Type B pancreatic cell (in vitro differentiated cells): ENCODE measurements around the gene C2orf81. TPM values are rescaled to one million over a fixed set of nuclear protein-coding genes. Genes with fewer than 3 reads are reported as not detected.

Experiments used
- DNase-seq: peaks from one replicate; pipeline ENCODE4 v3.0.0; 2021; ENCODE audit warnings: mixed read lengths; ENCODE audit not compliant: unreplicated experiment; ENCODE audit errors: extremely low spot score
- H3K27ac Mint-ChIP-seq: 2 replicates; pipeline ENCODE4 v1.8.0; 2021; ENCODE audit warnings: mild to moderate bottlenecking, mixed read lengths
- H3K27me3 Mint-ChIP-seq: 2 replicates; pipeline ENCODE4 v1.8.0; 2021; ENCODE audit warnings: mixed read lengths
- H3K36me3 Mint-ChIP-seq: 2 replicates; pipeline ENCODE4 v1.8.0; 2021; ENCODE audit warnings: mixed read lengths
- H3K4me1 Mint-ChIP-seq: one replicate; pipeline ENCODE4 v1.8.0; 2021; ENCODE audit warnings: mixed read lengths; ENCODE audit not compliant: unreplicated experiment
- H3K4me3 Mint-ChIP-seq: 2 replicates; pipeline ENCODE4 v1.8.0; 2021; ENCODE audit warnings: mild to moderate bottlenecking, mixed read lengths
- H3K9me3 Mint-ChIP-seq: 2 replicates; pipeline ENCODE4 v1.8.0; 2021; ENCODE audit warnings: mixed read lengths
- CTCF ChIP-seq: fragments of 200-600 bp; sonication (generic); conservative IDR thresholded peaks from 2 replicates; pipeline ENCODE4 v1.5.0; 2021; ENCODE audit warnings: antibody characterized with exemption, mild to moderate bottlenecking
- total RNA-seq: library from RNA; stranded (reverse); gene quantifications from 2 replicates; pipeline ENCODE4 v1.2.1, GENCODE V29; 2021; ENCODE audit warnings: low replicate concordance

C2orf81 gene
- total RNA-seq, 1 donor from 2014 or later, result 10.4 TPM

DNA sequence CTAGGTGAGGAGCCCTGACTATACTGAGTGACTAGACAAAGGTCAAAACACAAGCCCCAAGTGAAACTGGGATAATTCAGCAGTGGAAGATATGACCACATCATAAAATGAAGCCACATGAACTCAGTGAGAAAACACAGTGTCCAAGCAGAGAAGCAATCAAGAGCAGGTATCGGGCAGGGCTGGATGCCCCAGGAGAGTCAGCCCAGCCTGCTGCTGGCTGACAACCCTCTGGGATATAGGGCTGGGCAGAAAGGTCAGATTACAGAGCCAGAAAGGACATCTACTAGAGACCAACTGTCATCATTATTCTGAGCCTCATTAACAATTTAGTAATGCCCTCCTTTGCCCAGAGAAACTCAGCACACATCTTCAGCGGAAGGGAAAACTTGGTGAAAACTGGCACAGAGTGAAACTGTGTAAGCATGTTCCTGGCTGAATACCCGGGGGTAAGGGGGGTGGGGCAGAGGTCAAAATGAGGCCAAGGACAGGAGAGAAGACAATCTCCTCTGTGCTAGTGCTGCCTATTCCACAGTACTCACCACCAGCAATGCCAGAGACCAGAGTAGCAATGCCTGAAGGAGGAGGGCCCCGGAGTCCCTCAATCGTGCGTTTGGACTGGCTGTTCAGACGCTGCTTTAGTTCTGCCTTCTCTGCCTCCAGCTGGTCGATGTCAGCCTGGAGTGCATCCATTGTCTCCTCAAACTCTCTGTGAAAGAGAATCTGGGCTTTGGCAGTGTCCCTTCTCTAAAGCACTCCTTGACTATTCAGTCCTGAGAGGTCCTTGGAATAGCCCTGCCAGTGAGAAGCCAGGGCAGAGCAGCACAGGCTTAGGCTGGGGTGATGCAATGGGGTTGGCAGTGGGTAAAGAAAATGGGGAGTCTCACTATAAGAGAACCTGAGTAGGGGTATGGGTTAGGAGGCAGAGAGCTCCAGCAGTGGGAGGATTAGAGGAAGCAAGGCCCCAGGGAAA, 56.6 kb downstream of the C2orf81 start:
- Mint-ChIP-seq H3K4me1 (no peaks in the 10 kb centered on the region), H3K27me3 (no peaks in the 10 kb centered on the region), H3K36me3 (peaks cover 47% of the 10 kb centered on the region), H3K4me3 (no peak overlapping the region), H3K9me3 (no peaks in the 10 kb centered on the region), H3K27ac (no peak overlapping the region)
- no peak for DNase-seq
- no peak for TF ChIP-seq CTCF

Other genes starting within 250 kb of the C2orf81 start
- 95.4 and 108 TPM in 2 replicates for gene MOB1A, start 242.7 kb downstream of the C2orf81 start, total RNA-seq
- gene MTHFD2, start 223.0 kb downstream of the C2orf81 start, total RNA-seq, result 73.5 and 85.9 TPM in 2 replicates
- gene SLC4A5, start 78.2 kb downstream of the C2orf81 start, total RNA-seq, result 1.5 and 6.4 TPM in 2 replicates
- gene DCTN1, start 41.3 kb downstream of the C2orf81 start, total RNA-seq, result 120 and 165 TPM in 2 replicates
- gene WDR54, start 111 bp upstream of the C2orf81 start, total RNA-seq, result 10.0 and 41.7 TPM in 2 replicates
- gene RTKN, start 20.3 kb upstream of the C2orf81 start, total RNA-seq, result 72.1 and 88.3 TPM in 2 replicates
- 30.2 and 40.5 TPM in 2 replicates for gene INO80B, start 33.5 kb upstream of the C2orf81 start, total RNA-seq
- gene WBP1, start 36.8 kb upstream of the C2orf81 start, total RNA-seq, result 76.7 and 121 TPM in 2 replicates
- gene MOGS, start 43.8 kb upstream of the C2orf81 start, total RNA-seq, result 60.9 and 73.1 TPM in 2 replicates
- gene MRPL53, start 51.1 kb upstream of the C2orf81 start, total RNA-seq, result 74.2 and 76.1 TPM in 2 replicates
- gene CCDC142, start 61.4 kb upstream of the C2orf81 start, total RNA-seq, result 18.0 and 30.1 TPM in 2 replicates
- gene TTC31, start 61.5 kb upstream of the C2orf81 start, total RNA-seq, result 21.1 and 27.5 TPM in 2 replicates
- gene LBX2, start 78.0 kb upstream of the C2orf81 start, total RNA-seq, result 1.5 and 2.8 TPM in 2 replicates
- 30.1 and 32.8 TPM in 2 replicates for gene PCGF1, start 86.1 kb upstream of the C2orf81 start, total RNA-seq
- gene TLX2, start 92.8 kb upstream of the C2orf81 start, total RNA-seq, result 0.67 and 2.9 TPM in 2 replicates
- 1.4 and 3.2 TPM in 2 replicates for gene DQX1, start 104.6 kb upstream of the C2orf81 start, total RNA-seq
- 111 and 122 TPM in 2 replicates for gene AUP1, start 108.1 kb upstream of the C2orf81 start, total RNA-seq
- gene HTRA2, start 108.3 kb upstream of the C2orf81 start, total RNA-seq, result 30.7 and 42.7 TPM in 2 replicates
- 3.4 and 23.8 TPM in 2 replicates for gene LOXL3, start 132.3 kb upstream of the C2orf81 start, total RNA-seq
- gene DOK1, start 133.1 kb upstream of the C2orf81 start, total RNA-seq, result 5.4 and 9.9 TPM in 2 replicates
- gene M1AP, start 226.7 kb upstream of the C2orf81 start, total RNA-seq, result 0.24 and 0.71 TPM in 2 replicates
- 7.1 and 17.0 TPM in 2 replicates for gene SEMA4F, start 232.6 kb upstream of the C2orf81 start, total RNA-seq